MCF 10A (cell line): ENCODE measurements around the gene TTC23. TPM values are rescaled to one million over a fixed set of nuclear protein-coding genes. Genes with fewer than 3 reads are reported as not detected.
A peak's percentile ranks its signal among the peaks of the same experiment; 100 is the strongest.
"Not testable (repeated sequence)": the region's sequence is repeated elsewhere in the genome, so short reads cannot be mapped to it uniquely, and the experiment has no call there.

Experiments
- BruUV-seq: library from RNA; stranded (reverse); fragments of 400-500 nt; replicated peaks from 2 replicates; lab custom pipeline; 2021; lab: Mats Ljungman, UMichigan
- CTCF ChIA-PET: fragments of 300-600 bp; sonication (Branson Sonifier 250); formaldehyde crosslinking; extraction: SDS; loops from one replicate; lab custom pipeline; 2021; ENCODE audit warnings: antibody characterized with exemption, inconsistent platforms; lab: Yijun Ruan, JAX
- POLR2A ChIA-PET: fragments of 300-600, 350-650 bp; sonication (Branson Sonifier 250); formaldehyde crosslinking; extraction: SDS; loops from one replicate; lab custom pipeline; 2020; ENCODE audit warnings: antibody characterized with exemption, inconsistent platforms; lab: Yijun Ruan, JAX
- DNase-seq: peaks from one replicate; pipeline ENCODE4 v3.0.0-alpha.2; 2018; ENCODE audit not compliant: unreplicated experiment
- H3K27ac Mint-ChIP-seq: one replicate; pipeline ENCODE4 v1.8.0; 2022; ENCODE audit warnings: mild to moderate bottlenecking, low read depth, mixed read lengths; ENCODE audit not compliant: unreplicated experiment
- H3K27me3 Mint-ChIP-seq: one replicate; pipeline ENCODE4 v1.8.0; 2022; ENCODE audit warnings: mixed read lengths; ENCODE audit not compliant: insufficient read depth, unreplicated experiment
- H3K36me3 Mint-ChIP-seq: one replicate; pipeline ENCODE4 v1.8.0; 2022; ENCODE audit warnings: mild to moderate bottlenecking, moderate library complexity, mixed read lengths; ENCODE audit not compliant: insufficient read depth, unreplicated experiment
- H3K4me1 Mint-ChIP-seq: one replicate; pipeline ENCODE4 v1.8.0; 2022; ENCODE audit warnings: mixed read lengths; ENCODE audit not compliant: insufficient read depth, unreplicated experiment
- H3K4me3 Mint-ChIP-seq: one replicate; pipeline ENCODE4 v1.8.0; 2022; ENCODE audit warnings: mild to moderate bottlenecking, moderate library complexity, mixed read lengths; ENCODE audit not compliant: unreplicated experiment
- H3K9me3 Mint-ChIP-seq: one replicate; pipeline ENCODE4 v1.8.0; 2022; ENCODE audit warnings: mixed read lengths; ENCODE audit not compliant: unreplicated experiment
- intact Hi-C: fragments of 100-400 bp; cut with micrococcal nuclease; formaldehyde crosslinking; loops from 2 replicates; pipeline ENCODE4 v1.14.1; 2022
- total RNA-seq: library from RNA; stranded (reverse); gene quantifications from 2 replicates; pipeline ENCODE4 v1.2.3, GENCODE V29; 2022
- TF ChIP-seq, protein P1 (sequence below): fragments of 200-600 bp; IDR thresholded peaks from one replicate; pipeline ENCODE4 v1.8.0; 2022; ENCODE audit warnings: antibody characterized with exemption, mild to moderate bottlenecking; ENCODE audit not compliant: unreplicated experiment

Gene TTC23
- total RNA-seq, 1 experiment from 2014 or later = 15.1 TPM

DNA sequence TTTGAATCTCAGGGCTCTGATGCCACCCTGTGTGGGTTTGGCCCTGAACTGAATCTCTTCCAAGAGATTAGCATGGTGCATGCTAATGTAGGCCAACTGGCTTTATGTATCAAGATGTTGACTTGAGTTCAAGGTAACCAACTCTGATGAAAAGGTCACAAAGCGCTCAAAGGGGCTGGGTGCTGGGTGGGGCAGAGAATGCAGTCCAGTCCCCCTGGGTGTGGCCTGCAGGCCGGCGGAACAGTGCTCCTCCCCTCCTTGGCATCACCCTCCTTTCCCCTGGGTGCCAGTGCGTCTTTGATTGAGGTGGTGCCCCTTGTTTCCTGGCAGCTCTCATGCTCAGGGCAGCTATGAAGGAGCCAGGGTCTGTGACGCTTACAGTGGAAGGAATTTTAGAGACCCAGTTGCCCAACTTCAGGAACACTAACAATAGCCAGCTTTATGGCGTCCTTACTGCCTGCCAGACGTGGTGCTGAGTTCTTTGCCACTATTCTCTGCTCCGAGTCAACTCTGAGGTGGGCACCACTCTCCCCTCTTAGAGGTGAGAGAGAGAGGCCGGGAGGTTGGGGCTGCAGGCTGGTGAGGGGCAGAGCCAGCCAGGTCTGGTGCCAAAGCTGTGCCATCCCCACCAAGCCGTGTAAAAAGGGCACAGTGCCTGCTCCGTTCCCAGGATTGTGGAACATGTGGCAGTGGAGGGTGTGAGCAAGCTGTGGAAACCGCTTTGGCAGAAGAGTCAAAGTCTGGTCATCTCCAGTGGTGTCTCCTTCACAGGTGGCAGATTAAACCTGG is 134.7 kb downstream of the TTC23 start:
- ChIA-PET POLR2A (no interaction called here), CTCF (interaction anchor here (0.6 to 1.3 kb wide), 3 partner anchors 12 to 1077 kb away, joined by 3 to 4 read pairs (median 3); no protein-coding TSS in a partner anchor)
- intact Hi-C loops = no loop called here
- H3K9me3 Mint-ChIP-seq = no peaks in the 10 kb centered on the region
- no peak overlapping the region for H3K27ac Mint-ChIP-seq
- H3K36me3 Mint-ChIP-seq = no peaks in the 10 kb centered on the region
- no TSS peak for BruUV-seq
- TF ChIP-seq, protein P1, sequence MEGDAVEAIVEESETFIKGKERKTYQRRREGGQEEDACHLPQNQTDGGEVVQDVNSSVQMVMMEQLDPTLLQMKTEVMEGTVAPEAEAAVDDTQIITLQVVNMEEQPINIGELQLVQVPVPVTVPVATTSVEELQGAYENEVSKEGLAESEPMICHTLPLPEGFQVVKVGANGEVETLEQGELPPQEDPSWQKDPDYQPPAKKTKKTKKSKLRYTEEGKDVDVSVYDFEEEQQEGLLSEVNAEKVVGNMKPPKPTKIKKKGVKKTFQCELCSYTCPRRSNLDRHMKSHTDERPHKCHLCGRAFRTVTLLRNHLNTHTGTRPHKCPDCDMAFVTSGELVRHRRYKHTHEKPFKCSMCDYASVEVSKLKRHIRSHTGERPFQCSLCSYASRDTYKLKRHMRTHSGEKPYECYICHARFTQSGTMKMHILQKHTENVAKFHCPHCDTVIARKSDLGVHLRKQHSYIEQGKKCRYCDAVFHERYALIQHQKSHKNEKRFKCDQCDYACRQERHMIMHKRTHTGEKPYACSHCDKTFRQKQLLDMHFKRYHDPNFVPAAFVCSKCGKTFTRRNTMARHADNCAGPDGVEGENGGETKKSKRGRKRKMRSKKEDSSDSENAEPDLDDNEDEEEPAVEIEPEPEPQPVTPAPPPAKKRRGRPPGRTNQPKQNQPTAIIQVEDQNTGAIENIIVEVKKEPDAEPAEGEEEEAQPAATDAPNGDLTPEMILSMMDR = no peak
- H3K4me3 Mint-ChIP-seq = no peak overlapping the region
- H3K27me3 Mint-ChIP-seq = no peaks in the 10 kb centered on the region
- H3K4me1 Mint-ChIP-seq = no peaks in the 10 kb centered on the region
- DNase-seq = no peak

DNA sequence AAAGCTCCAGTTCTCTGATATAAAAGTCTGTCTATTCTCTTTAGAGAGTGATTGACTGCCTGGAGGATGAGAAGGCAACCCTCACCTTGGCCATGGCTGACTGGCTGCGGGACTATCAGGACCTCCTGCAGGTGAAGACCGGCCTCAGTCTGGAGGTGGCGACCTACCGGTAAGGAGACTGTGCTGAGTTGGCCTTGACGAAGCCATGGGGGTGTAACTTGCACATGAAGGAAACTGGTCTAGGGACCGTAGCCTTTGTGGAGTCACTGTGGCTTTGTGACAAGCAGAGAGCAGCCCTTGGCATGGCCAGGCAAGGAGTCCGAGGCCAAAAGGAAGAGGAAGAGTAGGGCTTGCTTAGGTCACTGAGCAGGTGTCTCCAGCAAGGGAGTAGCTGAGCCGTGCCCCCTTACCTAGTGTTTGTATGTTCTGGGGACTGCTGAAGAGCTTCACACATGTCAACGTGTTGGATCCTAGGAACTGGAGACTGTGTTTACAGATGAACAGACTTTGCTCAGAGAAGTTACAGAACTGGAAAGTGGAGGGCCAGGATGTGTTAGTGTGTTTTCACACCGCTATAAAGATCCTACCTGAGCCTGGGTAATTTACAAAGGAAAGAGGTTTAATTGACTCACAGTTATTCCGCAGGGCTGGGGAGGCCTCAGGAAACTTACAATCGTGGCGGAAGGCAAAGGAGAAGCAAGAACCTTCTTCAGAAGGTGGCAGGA is 135.7 kb downstream of the TTC23 start:
- ChIA-PET CTCF (interaction anchor here (0.7 to 1.5 kb wide), 3 partner anchors 13 to 114 kb away, joined by 3 to 9 read pairs (median 4); no protein-coding TSS in a partner anchor), POLR2A (no interaction called here)
- BruUV-seq = no TSS peak
- Mint-ChIP-seq H3K27me3 (no peaks in the 10 kb centered on the region), H3K4me1 (no peaks in the 10 kb centered on the region), H3K36me3 (no peaks in the 10 kb centered on the region), H3K4me3 (no peak overlapping the region), H3K27ac (no peak overlapping the region), H3K9me3 (no peaks in the 10 kb centered on the region)
- intact Hi-C loops = no loop called here
- DNase-seq = no peak
- TF ChIP-seq, protein P1 = no peak

DNA sequence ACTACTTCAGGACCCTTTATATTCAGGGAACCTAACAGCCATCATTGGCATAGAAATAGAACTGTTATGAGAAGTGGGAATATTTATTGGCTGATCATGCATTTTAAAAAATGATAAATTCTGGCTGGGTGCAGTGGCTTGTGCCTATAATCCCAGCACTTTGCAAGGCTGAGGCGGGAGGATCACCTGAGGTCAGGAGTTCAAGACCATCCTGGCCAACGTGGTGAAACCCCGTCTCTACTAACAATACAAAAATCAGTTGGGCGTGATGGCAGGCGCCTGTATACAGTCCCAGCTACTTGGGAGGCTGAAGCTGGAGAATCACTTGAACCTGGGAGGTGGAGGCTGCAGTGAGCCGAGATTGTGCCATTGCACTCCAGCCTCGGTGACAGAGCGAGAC is 137.7 kb downstream of the TTC23 start:
- ChIA-PET POLR2A (interaction anchor here (0.6 to 1.6 kb wide), 4 partner anchors 10 to 79 kb away, joined by 3 to 4 read pairs (median 4); no protein-coding TSS in a partner anchor), CTCF (interaction anchor here (1.3 to 2.7 kb wide), 3 partner anchors 11 to 101 kb away, joined by 4 to 30 read pairs (median 11); no protein-coding TSS in a partner anchor)
- BruUV-seq, intact Hi-C loops, H3K27me3 Mint-ChIP-seq, H3K36me3 Mint-ChIP-seq, H3K4me3 Mint-ChIP-seq, DNase-seq, H3K9me3 Mint-ChIP-seq, H3K27ac Mint-ChIP-seq, H3K4me1 Mint-ChIP-seq: not testable (repeated sequence)

DNA sequence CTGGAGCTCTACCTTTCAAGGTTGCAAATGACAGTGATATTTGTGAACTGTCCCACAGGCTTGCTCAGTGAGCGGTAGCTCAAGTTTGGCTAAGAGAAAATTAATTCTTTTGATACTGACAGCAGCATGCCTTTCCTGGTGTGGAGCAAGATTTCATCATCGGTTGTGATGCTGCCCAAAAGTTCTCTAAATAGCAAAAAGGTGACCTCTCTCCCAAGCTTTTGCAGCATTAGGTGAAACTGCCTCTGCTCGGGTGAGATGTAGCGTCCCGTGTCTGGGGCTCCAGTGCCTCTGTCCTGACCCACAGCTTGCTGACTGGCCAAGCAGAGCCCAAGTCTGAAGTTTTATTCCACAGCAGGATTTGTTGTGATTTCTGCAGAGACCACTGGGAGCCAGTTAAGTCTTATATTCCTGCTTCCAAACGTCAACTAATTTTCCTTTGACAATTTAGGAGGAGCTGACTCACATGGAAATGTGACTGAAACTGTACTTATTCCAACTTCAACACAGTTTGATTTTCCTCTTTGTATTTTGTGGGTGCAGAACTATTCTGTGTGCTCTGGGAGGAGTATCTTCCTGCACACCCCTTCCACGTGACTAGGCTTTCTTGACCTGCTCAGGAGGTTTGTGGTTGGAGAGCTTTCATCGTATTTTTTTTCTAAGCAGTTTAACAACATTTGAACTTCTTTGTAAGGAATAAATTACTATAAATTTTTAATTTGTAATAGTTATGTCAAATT is 138.6 kb downstream of the TTC23 start:
- Mint-ChIP-seq H3K27me3 (no peaks in the 10 kb centered on the region), H3K9me3 (no peaks in the 10 kb centered on the region), H3K27ac (peak overlapping the region; percentile 40), H3K36me3 (no peaks in the 10 kb centered on the region), H3K4me3 (no peak overlapping the region), H3K4me1 (peaks cover 6% of the 10 kb centered on the region)
- intact Hi-C loops = no loop called here
- CTCF ChIA-PET = interaction anchor here (0.8 to 2.7 kb wide), 4 partner anchors 10 to 102 kb away, joined by 3 to 30 read pairs (median 8); no protein-coding TSS in a partner anchor
- DNase-seq = no peak
- TF ChIP-seq, protein P1 = no peak
- no TSS peak for BruUV-seq
- POLR2A ChIA-PET = interaction anchor here (0.6 to 1.6 kb wide), 3 partner anchors 9 to 1076 kb away, joined by 3 to 4 read pairs (median 4); no protein-coding TSS in a partner anchor
